B cell (primary cell): Measurements from ENCODE around the gene CRACR2A. TPM values are rescaled to one million over a fixed set of nuclear protein-coding genes. Genes with fewer than 3 reads are reported as not detected.

Experiments used
- ATAC-seq: fragments of 200-7000 bp; cut with Tn5 transposase; one replicate; pipeline ENCODE4 v1.10.0; 2021; ENCODE audit warnings: low read depth, mild to moderate bottlenecking, moderate number of reproducible peaks, moderate library complexity
- CTCF ChIA-PET: fragments of 350-600 bp; sonication (Branson Sonifier 250); formaldehyde crosslinking; loops from one replicate; lab custom pipeline; 2021; ENCODE audit warnings: antibody characterized with exemption, inconsistent platforms; lab: Charles Lee
- POLR2A ChIA-PET: fragments of 350-600 bp; sonication (Branson Sonifier 250); formaldehyde crosslinking; loops from one replicate; lab custom pipeline; 2021; ENCODE audit warnings: antibody characterized with exemption; lab: Charles Lee
- DNase-seq: peaks from one replicate; pipeline ENCODE4 v3.0.0; 2013
- H2AFZ ChIP-seq: 2 replicates; pipeline ENCODE4 v1.6.1; 2012; ENCODE audit warnings: mild to moderate bottlenecking, low read depth, low read length; ENCODE audit not compliant: insufficient read depth, poor library complexity, severe bottlenecking
- H3K27ac ChIP-seq, 2 donors: 1 replicate in 1 of 2; 2 replicates in 1 of 2; pipeline ENCODE4 v1.5.1; 2012 to 2013; ENCODE audit warnings: low read length in 2 of 2, mild to moderate bottlenecking in 2 of 2, moderate library complexity in 1 of 2
- H3K27me3 ChIP-seq, 4 experiments: fragments of 200-600 bp in 1 of 4; sonication (generic) in 1 of 4; replicated peaks in 1 of 4; 1 replicate in 2 of 4; 2 replicates in 2 of 4; pipeline versions ENCODE4 v1.6.1 to v1.7.0; 2013 to 2016; ENCODE audit warnings: low read length in 3 of 4, mild to moderate bottlenecking in 2 of 4, mixed read lengths in 1 of 4, moderate library complexity in 1 of 4; ENCODE audit not compliant: insufficient read depth in 4 of 4, control insufficient read depth in 3 of 4; ENCODE audit errors: control extremely low read depth in 1 of 4
- H3K36me3 ChIP-seq, 2 experiments: replicated peaks in 1 of 2; 1 replicate in 1 of 2; 2 replicates in 1 of 2; pipeline versions ENCODE4 v1.6.1 to v1.7.1; 2013; ENCODE audit warnings: low read length in 1 of 2; ENCODE audit not compliant: insufficient read depth in 2 of 2, control insufficient read depth in 1 of 2; ENCODE audit errors: control extremely low read depth in 1 of 2, extremely low read depth in 1 of 2
- H3K4me1 ChIP-seq, 2 donors: fragments of 200-600 bp in 1 of 2; sonication (generic) in 1 of 2; 1 replicate in 1 of 2; 2 replicates in 1 of 2; pipeline versions ENCODE4 v1.5.1 to v1.6.1; 2013 to 2017; ENCODE audit warnings: low read length in 2 of 2; ENCODE audit not compliant: control insufficient read depth in 2 of 2, insufficient read depth in 2 of 2
- H3K4me2 ChIP-seq: replicated peaks from 2 replicates; pipeline ENCODE3; 2012; ENCODE audit warnings: mild to moderate bottlenecking, low read depth, low read length; ENCODE audit not compliant: poor library complexity, severe bottlenecking
- H3K4me3 ChIP-seq, 5 experiments: fragments of 200-600 bp in 1 of 5; sonication (generic) in 1 of 5; 1 replicate in 3 of 5; 2 replicates in 2 of 5; pipeline versions ENCODE4 v1.5.1 to v1.7.0; 2011 to 2016; ENCODE audit warnings: low read length in 4 of 5, mild to moderate bottlenecking in 4 of 5, low read depth in 2 of 5, control low read depth in 1 of 5, moderate library complexity in 1 of 5; ENCODE audit not compliant: insufficient read depth in 1 of 5; ENCODE audit errors: control extremely low read depth in 1 of 5, extremely low read depth in 1 of 5
- H3K79me2 ChIP-seq: fragments of 200-600 bp; sonication (generic); one replicate; pipeline ENCODE4 v1.6.0; 2016; ENCODE audit warnings: low read length; ENCODE audit not compliant: control insufficient read depth, insufficient read depth
- H3K9ac ChIP-seq: fragments of 200-600 bp; sonication (generic); 2 replicates; pipeline ENCODE4 v1.6.1; 2017; ENCODE audit warnings: mild to moderate bottlenecking, low read length, moderate library complexity
- H3K9me3 ChIP-seq, 3 donors: one replicate each; pipeline versions ENCODE4 v1.6.1 to v1.7.1; 2013; ENCODE audit warnings: low read length in 2 of 3; ENCODE audit not compliant: control insufficient read depth in 2 of 3, insufficient read depth in 1 of 3; ENCODE audit errors: control extremely low read depth in 1 of 3
- H4K20me1 ChIP-seq: 2 replicates; pipeline ENCODE4 v1.6.0; 2012; ENCODE audit warnings: mild to moderate bottlenecking, low read length; ENCODE audit not compliant: insufficient read depth, control insufficient read depth, poor library complexity, severe bottlenecking
- H3K27ac Mint-ChIP-seq: one replicate; pipeline ENCODE4 v1.8.0; 2021; ENCODE audit warnings: mixed read lengths
- H3K27me3 Mint-ChIP-seq: one replicate; pipeline ENCODE4 v1.8.0; 2021; ENCODE audit warnings: mixed read lengths
- H3K4me1 Mint-ChIP-seq: one replicate; pipeline ENCODE4 v1.8.0; 2021; ENCODE audit warnings: mixed read lengths
- H3K4me3 Mint-ChIP-seq: one replicate; pipeline ENCODE4 v1.8.0; 2021; ENCODE audit warnings: mixed read lengths
- H3K9me3 Mint-ChIP-seq: one replicate; pipeline ENCODE4 v1.8.0; 2022; ENCODE audit warnings: mixed read lengths; ENCODE audit not compliant: insufficient read depth
- EZH2 ChIP-seq: IDR thresholded peaks from 2 replicates; pipeline ENCODE4 v1.6.1; 2012; ENCODE audit warnings: borderline replicate concordance, low read depth, mild to moderate bottlenecking, moderate library complexity, low read length; ENCODE audit not compliant: insufficient read depth, poor library complexity, severe bottlenecking
- intact Hi-C: fragments of 100-400 bp; cut with micrococcal nuclease; formaldehyde crosslinking; loops from one replicate; pipeline ENCODE4 v1.10.0; 2022
- polyA plus RNA-seq: library from polyadenylated mRNA; depleted of rRNA; stranded (reverse); fragments of >200 nt; gene quantifications from 2 replicates; pipeline ENCODE4 v1.2.3, GENCODE V29; 2012
- total RNA-seq, 2 donors: library from RNA; stranded (reverse); fragments of 120-200 nt in 1 of 2; gene quantifications; 1 replicate in 1 of 2; 2 replicates in 1 of 2; pipeline versions ENCODE4 v1.2.3 to v1.2.4, GENCODE V29; 2013 to 2022
- TF ChIP-seq, protein P1 (sequence below): fragments of 200-600 bp; IDR thresholded peaks from one replicate; pipeline ENCODE4 v1.8.0; 2022; ENCODE audit warnings: antibody characterized with exemption, mild to moderate bottlenecking

CRACR2A gene
- total and polyA plus RNA-seq, 2 donors (not counting 1 experiment from before 2014, with no cell fraction given), result 15.2 to 26.1 TPM

DNA sequence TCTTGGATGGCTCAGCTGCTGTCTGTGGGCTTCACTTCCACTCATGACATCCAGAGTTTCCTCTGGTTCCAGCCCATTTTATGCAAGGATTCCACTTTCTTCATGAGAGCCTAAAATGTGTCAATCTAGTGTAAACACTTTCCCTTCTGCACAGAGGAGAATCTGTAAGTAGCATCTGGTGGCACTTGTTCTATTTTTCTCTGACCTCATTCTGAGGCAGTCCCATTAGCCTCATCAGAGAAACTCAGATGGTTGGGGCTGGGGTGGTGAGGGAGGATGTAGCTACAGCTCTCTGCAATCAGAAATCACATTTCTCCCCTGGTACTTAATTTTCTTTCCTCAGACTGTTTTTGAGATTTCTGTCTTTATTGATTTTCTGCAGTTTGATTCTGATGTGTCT is 180.3 kb downstream of the CRACR2A start:
- Mint-ChIP-seq H3K4me3 (no peak overlapping the region), H3K4me1 (no peaks in the 10 kb centered on the region), H3K27me3 (peaks cover 29% of the 10 kb centered on the region), H3K9me3 (no peaks in the 10 kb centered on the region), H3K27ac (no peak overlapping the region)
- Histone ChIP-seq H3K9me3 (no peaks in the 10 kb centered on the region), H3K27ac (no peak overlapping the region), H3K4me1 (no peaks in the 10 kb centered on the region), H3K4me2 (no peak overlapping the region), H4K20me1 (no peaks in the 10 kb centered on the region), H3K27me3 (peaks cover 0 to 7% (median under 1%) of the 10 kb centered on the region in 4 experiments), H3K4me3 (no peak overlapping the region), H3K36me3 (no peaks in the 10 kb centered on the region), H3K9ac (no peak overlapping the region), H3K79me2 (no peaks in the 10 kb centered on the region), H2AFZ (no peak overlapping the region)
- TF ChIP-seq EZH2, result no peak
- TF ChIP-seq, protein P1, sequence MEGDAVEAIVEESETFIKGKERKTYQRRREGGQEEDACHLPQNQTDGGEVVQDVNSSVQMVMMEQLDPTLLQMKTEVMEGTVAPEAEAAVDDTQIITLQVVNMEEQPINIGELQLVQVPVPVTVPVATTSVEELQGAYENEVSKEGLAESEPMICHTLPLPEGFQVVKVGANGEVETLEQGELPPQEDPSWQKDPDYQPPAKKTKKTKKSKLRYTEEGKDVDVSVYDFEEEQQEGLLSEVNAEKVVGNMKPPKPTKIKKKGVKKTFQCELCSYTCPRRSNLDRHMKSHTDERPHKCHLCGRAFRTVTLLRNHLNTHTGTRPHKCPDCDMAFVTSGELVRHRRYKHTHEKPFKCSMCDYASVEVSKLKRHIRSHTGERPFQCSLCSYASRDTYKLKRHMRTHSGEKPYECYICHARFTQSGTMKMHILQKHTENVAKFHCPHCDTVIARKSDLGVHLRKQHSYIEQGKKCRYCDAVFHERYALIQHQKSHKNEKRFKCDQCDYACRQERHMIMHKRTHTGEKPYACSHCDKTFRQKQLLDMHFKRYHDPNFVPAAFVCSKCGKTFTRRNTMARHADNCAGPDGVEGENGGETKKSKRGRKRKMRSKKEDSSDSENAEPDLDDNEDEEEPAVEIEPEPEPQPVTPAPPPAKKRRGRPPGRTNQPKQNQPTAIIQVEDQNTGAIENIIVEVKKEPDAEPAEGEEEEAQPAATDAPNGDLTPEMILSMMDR, result no peak
- intact Hi-C loops, result no loop called here
- CTCF ChIA-PET, result no interaction called here
- no peak for ATAC-seq
- DNase-seq, result no peak
- POLR2A ChIA-PET, result no interaction called here

DNA sequence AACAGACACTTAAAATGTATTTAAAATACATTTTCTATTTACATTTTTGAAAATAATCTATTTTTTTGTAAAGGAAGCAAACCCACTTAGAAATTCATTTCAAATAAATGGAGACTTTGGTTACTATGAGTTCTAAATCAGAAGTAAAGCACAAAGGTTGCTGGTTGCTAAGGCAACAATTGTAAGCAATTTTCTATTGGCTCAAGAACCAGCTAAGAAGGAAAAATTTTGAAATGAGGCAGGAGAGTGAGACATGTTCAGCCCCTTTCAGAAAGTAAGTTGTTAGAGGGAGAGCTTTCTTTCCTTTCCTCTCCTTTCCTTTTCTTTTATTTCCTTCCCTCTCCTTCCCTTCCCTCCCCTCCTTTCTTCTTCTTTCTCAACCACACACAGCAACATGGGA is 181.2 kb downstream of the CRACR2A start:
- Histone ChIP-seq H2AFZ (no peak overlapping the region), H3K27me3 (peaks cover 0 to 7% (median under 1%) of the 10 kb centered on the region in 4 experiments), H3K36me3 (no peaks in the 10 kb centered on the region), H3K9me3 (no peaks in the 10 kb centered on the region), H3K4me2 (no peak overlapping the region), H3K79me2 (no peaks in the 10 kb centered on the region), H3K4me3 (no peak overlapping the region), H3K27ac (no peak overlapping the region), H3K9ac (no peak overlapping the region), H4K20me1 (no peaks in the 10 kb centered on the region), H3K4me1 (no peaks in the 10 kb centered on the region)
- CTCF ChIA-PET, result no interaction called here
- intact Hi-C loops, result no loop called here
- no peak overlapping the region for H3K27ac Mint-ChIP-seq
- ATAC-seq, result no peak
- DNase-seq, result no peak
- no peaks in the 10 kb centered on the region for H3K4me1 Mint-ChIP-seq
- no peak overlapping the region for H3K4me3 Mint-ChIP-seq
- H3K9me3 Mint-ChIP-seq, result no peaks in the 10 kb centered on the region
- H3K27me3 Mint-ChIP-seq, result peaks cover 24% of the 10 kb centered on the region
- TF ChIP-seq EZH2, result no peak
- TF ChIP-seq, protein P1, result no peak
- POLR2A ChIA-PET, result no interaction called here
